Caco-2 (cell line): ENCODE results near the gene TGM5. TPM values are rescaled to one million over a fixed set of nuclear protein-coding genes. Genes with fewer than 3 reads are reported as not detected.

ENCODE experiments used
- BruUV-seq: library from RNA; stranded (reverse); fragments of 400-500 nt; replicated peaks from 2 replicates; lab custom pipeline; 2021; lab: Mats Ljungman, UMichigan
- CTCF ChIA-PET: fragments of 300-600 bp; sonication (Branson Sonifier 250); formaldehyde crosslinking; loops from one replicate; lab custom pipeline; 2022; ENCODE audit warnings: antibody characterized with exemption; lab: Charles Lee
- POLR2A ChIA-PET: fragments of 300-600 bp; sonication (Branson Sonifier 250); formaldehyde crosslinking; loops from one replicate; lab custom pipeline; 2022; ENCODE audit warnings: antibody characterized with exemption; lab: Charles Lee
- DNase-seq, 2 experiments: peaks; one replicate each; pipeline versions ENCODE4 v3.0.0 to v3.0.0-alpha.2; 2020 to 2022
- H3K27me3 ChIP-seq: replicated peaks from 2 replicates; pipeline ENCODE4 v1.6.0; 2011; ENCODE audit warnings: low read length; ENCODE audit not compliant: control insufficient read depth, insufficient read depth
- H3K36me3 ChIP-seq: 2 replicates; pipeline ENCODE4 v1.5.1; 2011; ENCODE audit warnings: low read length; ENCODE audit not compliant: control insufficient read depth, insufficient read depth
- H3K4me1 ChIP-seq: fragments of 250-450 bp; sonication (Bioruptor Pico); 2 replicates; pipeline ENCODE4 v1.5.1; 2020; ENCODE audit warnings: mild to moderate bottlenecking
- H3K4me3 ChIP-seq: 2 replicates; pipeline ENCODE4 v1.5.1; 2011; ENCODE audit warnings: low read depth, mild to moderate bottlenecking, control low read depth, low read length
- H3K9me3 ChIP-seq: fragments of 250-450 bp; sonication (Bioruptor Pico); 2 replicates; pipeline ENCODE4 v1.5.1; 2020; ENCODE audit warnings: mild to moderate bottlenecking, moderate library complexity
- H3K27ac Mint-ChIP-seq: one replicate; pipeline ENCODE4 v1.8.0; 2022; ENCODE audit warnings: mixed read lengths; ENCODE audit not compliant: unreplicated experiment
- H3K27me3 Mint-ChIP-seq: one replicate; pipeline ENCODE4 v1.8.0; 2022; ENCODE audit warnings: mixed read lengths; ENCODE audit not compliant: insufficient read depth, unreplicated experiment
- H3K36me3 Mint-ChIP-seq: one replicate; pipeline ENCODE4 v1.8.0; 2022; ENCODE audit warnings: mild to moderate bottlenecking, mixed read lengths; ENCODE audit not compliant: insufficient read depth, unreplicated experiment
- H3K4me1 Mint-ChIP-seq: one replicate; pipeline ENCODE4 v1.8.0; 2022; ENCODE audit warnings: low read depth, mixed read lengths; ENCODE audit not compliant: unreplicated experiment
- H3K4me3 Mint-ChIP-seq: one replicate; pipeline ENCODE4 v1.8.0; 2022; ENCODE audit warnings: mild to moderate bottlenecking, moderate library complexity, mixed read lengths; ENCODE audit not compliant: unreplicated experiment
- H3K9me3 Mint-ChIP-seq: one replicate; pipeline ENCODE4 v1.8.0; 2022; ENCODE audit warnings: mixed read lengths; ENCODE audit not compliant: unreplicated experiment
- intact Hi-C: fragments of 100-400 bp; cut with micrococcal nuclease; formaldehyde crosslinking; loops from one replicate; pipeline ENCODE4 v1.10.0; 2022; ENCODE audit not compliant: unreplicated experiment
- total RNA-seq: library from RNA; stranded (reverse); gene quantifications from 2 replicates; pipeline ENCODE4 v1.2.3, GENCODE V29; 2022
- TF ChIP-seq, protein P1 (sequence below), 2 experiments: fragments of 200-600 bp in 1 of 2; IDR thresholded peaks; 1 replicate in 1 of 2; 2 replicates in 1 of 2; pipeline versions ENCODE4 v1.5.1 to v1.8.0; 2011 to 2022; ENCODE audit warnings: antibody characterized with exemption in 1 of 2, control low read depth in 1 of 2, inconsistent platforms in 1 of 2, low read depth in 1 of 2, low read length in 1 of 2, mild to moderate bottlenecking in 1 of 2, moderate library complexity in 1 of 2; ENCODE audit not compliant: insufficient read depth in 1 of 2, severe bottlenecking in 1 of 2, unreplicated experiment in 1 of 2

Gene TGM5
- total RNA-seq, 1 experiment from 2014 or later = not detected

DNA sequence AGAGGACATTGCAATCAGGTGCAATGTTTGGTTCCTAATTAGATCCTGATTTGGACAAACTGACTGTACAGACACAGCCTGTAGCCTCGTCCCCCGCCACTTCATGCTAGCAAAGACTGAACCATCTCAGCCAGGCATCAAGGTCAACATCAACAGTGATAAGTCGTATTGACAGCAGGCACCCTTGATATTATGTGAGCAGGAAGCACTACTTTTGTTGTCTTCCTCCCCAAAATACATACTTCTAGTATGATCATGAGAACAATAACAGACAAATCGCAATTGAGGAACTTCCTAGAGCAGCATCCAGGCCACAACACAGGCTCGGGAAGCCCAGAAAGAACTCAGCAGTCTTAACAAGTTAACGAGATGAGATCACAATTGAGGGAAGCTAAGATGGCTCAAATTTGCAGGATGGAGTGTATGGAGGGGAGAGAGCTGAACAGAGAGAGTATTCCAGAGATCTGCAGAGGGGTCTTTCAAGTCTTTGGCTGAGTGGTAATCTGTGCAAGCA lies 20.4 kb downstream of the TGM5 start:
- TF ChIP-seq, protein P1, sequence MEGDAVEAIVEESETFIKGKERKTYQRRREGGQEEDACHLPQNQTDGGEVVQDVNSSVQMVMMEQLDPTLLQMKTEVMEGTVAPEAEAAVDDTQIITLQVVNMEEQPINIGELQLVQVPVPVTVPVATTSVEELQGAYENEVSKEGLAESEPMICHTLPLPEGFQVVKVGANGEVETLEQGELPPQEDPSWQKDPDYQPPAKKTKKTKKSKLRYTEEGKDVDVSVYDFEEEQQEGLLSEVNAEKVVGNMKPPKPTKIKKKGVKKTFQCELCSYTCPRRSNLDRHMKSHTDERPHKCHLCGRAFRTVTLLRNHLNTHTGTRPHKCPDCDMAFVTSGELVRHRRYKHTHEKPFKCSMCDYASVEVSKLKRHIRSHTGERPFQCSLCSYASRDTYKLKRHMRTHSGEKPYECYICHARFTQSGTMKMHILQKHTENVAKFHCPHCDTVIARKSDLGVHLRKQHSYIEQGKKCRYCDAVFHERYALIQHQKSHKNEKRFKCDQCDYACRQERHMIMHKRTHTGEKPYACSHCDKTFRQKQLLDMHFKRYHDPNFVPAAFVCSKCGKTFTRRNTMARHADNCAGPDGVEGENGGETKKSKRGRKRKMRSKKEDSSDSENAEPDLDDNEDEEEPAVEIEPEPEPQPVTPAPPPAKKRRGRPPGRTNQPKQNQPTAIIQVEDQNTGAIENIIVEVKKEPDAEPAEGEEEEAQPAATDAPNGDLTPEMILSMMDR (IDR thresholded peaks at IDR 0.05; ENCODE audit: insufficient read depth in 1 of 2, low read depth in 1 of 2, low read length in 1 of 2, severe bottlenecking in 1 of 2, unreplicated experiment in 1 of 2) = no peak
- H3K27me3 Mint-ChIP-seq = peaks cover 9% of the 10 kb centered on the region
- CTCF ChIA-PET = no interaction called here
- Histone ChIP-seq H3K4me3 (no peak overlapping the region), H3K27me3 (no peaks in the 10 kb centered on the region), H3K36me3 (no peaks in the 10 kb centered on the region), H3K4me1 (no peaks in the 10 kb centered on the region), H3K9me3 (no peaks in the 10 kb centered on the region)
- no peaks in the 10 kb centered on the region for H3K9me3 Mint-ChIP-seq
- no peak overlapping the region for H3K4me3 Mint-ChIP-seq
- no TSS peak for BruUV-seq
- intact Hi-C loops = no loop called here
- no peak for DNase-seq
- POLR2A ChIA-PET = no interaction called here
- no peaks in the 10 kb centered on the region for H3K4me1 Mint-ChIP-seq
- H3K36me3 Mint-ChIP-seq = no peaks in the 10 kb centered on the region
- H3K27ac Mint-ChIP-seq = no peak overlapping the region

DNA sequence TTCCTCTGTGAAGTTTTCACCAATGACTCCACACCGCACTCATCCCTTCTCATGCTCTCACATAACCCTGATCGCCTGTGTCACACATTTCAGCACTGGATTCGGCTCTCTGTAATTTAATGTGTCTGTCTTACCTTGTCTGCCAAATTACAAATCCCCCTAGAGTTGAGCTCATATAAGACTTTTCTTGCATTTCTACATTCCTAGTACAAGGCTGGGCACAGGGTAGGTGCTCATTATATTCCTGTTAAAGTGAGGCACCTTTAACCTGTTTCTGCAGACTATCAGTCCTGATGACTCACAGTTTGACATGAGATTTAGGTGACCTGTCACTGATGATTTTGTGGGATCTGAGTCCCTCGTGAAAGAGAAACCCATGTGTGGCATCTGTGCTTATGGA lies 22.6 kb downstream of the TGM5 start:
- H3K4me3 ChIP-seq = no peak overlapping the region
- ChIA-PET POLR2A (no interaction called here), CTCF (no interaction called here)
- H3K27me3 ChIP-seq = no peaks in the 10 kb centered on the region
- H3K4me1 ChIP-seq = no peaks in the 10 kb centered on the region
- intact Hi-C loops = no loop called here
- no peaks in the 10 kb centered on the region for H3K9me3 ChIP-seq
- Mint-ChIP-seq H3K4me3 (no peak overlapping the region), H3K36me3 (no peaks in the 10 kb centered on the region), H3K27ac (no peak overlapping the region), H3K27me3 (peaks cover 9% of the 10 kb centered on the region), H3K9me3 (no peaks in the 10 kb centered on the region), H3K4me1 (no peaks in the 10 kb centered on the region)
- BruUV-seq = no TSS peak
- DNase-seq = no peak
- TF ChIP-seq, protein P1 (IDR thresholded peaks at IDR 0.05; ENCODE audit: insufficient read depth in 1 of 2, low read depth in 1 of 2, low read length in 1 of 2, severe bottlenecking in 1 of 2, unreplicated experiment in 1 of 2) = no peak
- H3K36me3 ChIP-seq = no peaks in the 10 kb centered on the region

DNA sequence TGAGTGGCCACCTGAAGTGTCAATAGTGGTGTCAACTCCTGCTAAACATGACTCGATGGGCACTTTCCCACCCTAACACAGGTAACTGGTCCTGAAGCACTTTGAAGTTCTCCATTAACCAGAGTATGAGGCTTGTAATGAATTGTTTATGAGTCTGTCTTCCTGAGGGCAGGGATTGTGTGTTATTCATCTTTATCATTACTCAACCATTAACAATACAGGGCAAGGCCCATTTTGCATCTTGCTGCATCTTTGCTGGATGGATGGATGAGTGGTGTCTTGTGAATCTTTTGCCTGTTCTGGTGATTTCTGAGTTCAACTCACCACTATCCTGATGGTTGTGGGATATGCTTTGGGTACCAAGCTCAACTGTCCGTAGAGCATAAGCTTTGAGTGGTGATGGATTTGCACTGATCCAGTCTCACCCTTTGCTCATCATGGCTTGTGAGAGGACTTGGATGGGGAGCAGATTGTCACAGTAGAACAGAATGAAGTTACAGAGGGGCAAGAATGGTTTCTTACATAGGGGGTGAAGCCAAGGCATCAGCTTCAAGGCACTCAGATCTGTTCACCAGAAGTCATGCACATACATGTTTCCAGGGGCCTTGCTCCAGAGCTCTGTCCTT lies 23.6 kb downstream of the TGM5 start:
- Mint-ChIP-seq H3K9me3 (no peaks in the 10 kb centered on the region), H3K27me3 (peaks cover 9% of the 10 kb centered on the region), H3K4me1 (no peaks in the 10 kb centered on the region), H3K4me3 (no peak overlapping the region), H3K36me3 (no peaks in the 10 kb centered on the region), H3K27ac (no peak overlapping the region)
- BruUV-seq = no TSS peak
- Histone ChIP-seq H3K4me3 (no peak overlapping the region), H3K27me3 (no peaks in the 10 kb centered on the region), H3K36me3 (no peaks in the 10 kb centered on the region), H3K9me3 (no peaks in the 10 kb centered on the region), H3K4me1 (no peaks in the 10 kb centered on the region)
- TF ChIP-seq, protein P1 (IDR thresholded peaks at IDR 0.05; ENCODE audit: insufficient read depth in 1 of 2, low read depth in 1 of 2, low read length in 1 of 2, severe bottlenecking in 1 of 2, unreplicated experiment in 1 of 2) = no peak
- POLR2A ChIA-PET = no interaction called here
- DNase-seq = no peak
- CTCF ChIA-PET = interaction anchor here (1.1 kb wide), 1 partner anchor 18 kb away, joined by 7 read pairs; no protein-coding TSS in a partner anchor
- intact Hi-C loops = no loop called here
